ENCODE measurements around the gene NRG3.
A peak's percentile ranks its signal among the peaks of the same experiment; 100 is the strongest.

NRG3 gene

DNA sequence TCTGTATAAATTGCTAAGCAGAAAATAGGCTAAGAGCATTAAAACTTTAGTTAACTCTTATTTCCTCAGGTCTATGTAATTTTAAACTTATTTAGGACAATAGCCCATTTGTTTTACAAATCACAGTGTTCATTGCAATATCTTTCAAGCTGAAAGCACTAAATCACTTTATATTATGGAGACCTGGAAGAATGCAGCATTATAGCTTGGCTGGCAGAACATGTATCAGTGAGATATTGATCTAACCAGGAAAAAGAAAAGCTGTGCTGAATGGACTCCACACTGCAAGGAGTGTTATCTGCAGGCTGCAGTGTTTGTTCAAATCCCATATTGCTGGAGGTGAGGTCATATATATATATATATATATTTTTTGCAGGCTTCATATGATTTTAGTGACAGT, 517.5 kb downstream of the NRG3 start:
- H3K4me3 ChIP-seq (ENCODE audit: insufficient read length, low read depth): no peak overlapping the region
- H3K9ac ChIP-seq (ENCODE audit: insufficient read length, low read depth): no peak overlapping the region
- H3K27me3 ChIP-seq (ENCODE audit: insufficient read depth, insufficient read length): no peaks in the 10 kb centered on the region
- H3K9me3 ChIP-seq (ENCODE audit: insufficient read depth, low read length): no peaks in the 10 kb centered on the region
- H3K36me3 ChIP-seq (ENCODE audit: insufficient read depth, insufficient read length, low read length): no peaks in the 10 kb centered on the region
- TF ChIP-seq SUZ12 (IDR thresholded peaks at IDR 0.05; ENCODE audit: extremely low read depth, insufficient read depth, insufficient read length) (no peak), YY1 (IDR thresholded peaks at IDR 0.05; ENCODE audit: insufficient read depth, insufficient read length) (no peak), ZNF274 (IDR thresholded peaks at IDR 0.05; ENCODE audit: low read depth, low read length) (no peak)
- no peak for DNase-seq (ENCODE audit: low read depth, low spot score)
- H3K4me1 ChIP-seq (ENCODE audit: insufficient read depth, insufficient read length): no peaks in the 10 kb centered on the region

DNA sequence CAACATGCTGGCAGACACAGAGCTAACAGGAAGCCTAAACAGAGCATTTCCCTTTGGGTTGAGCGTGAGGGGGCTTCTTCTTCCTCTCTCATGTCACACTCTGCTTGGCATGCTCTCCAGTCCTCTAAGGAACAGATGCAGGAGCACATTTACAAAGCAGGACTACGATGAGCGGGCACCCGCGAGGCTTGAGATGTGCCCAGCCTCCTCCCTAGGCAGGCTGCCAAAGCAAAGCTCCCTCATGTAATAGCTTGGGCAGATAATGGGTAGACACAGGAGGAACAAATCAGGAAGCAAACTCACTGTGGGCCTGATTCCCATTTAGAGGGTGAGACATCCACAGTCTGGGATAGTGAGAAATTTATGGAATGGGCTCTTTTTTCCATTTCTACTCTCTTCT, 519.1 kb downstream of the NRG3 start:
- no peaks in the 10 kb centered on the region for H3K4me1 ChIP-seq (ENCODE audit: insufficient read depth, insufficient read length)
- H3K36me3 ChIP-seq (ENCODE audit: insufficient read depth, insufficient read length, low read length): no peaks in the 10 kb centered on the region
- H3K4me3 ChIP-seq (ENCODE audit: insufficient read length, low read depth): no peak overlapping the region
- H3K27me3 ChIP-seq (ENCODE audit: insufficient read depth, insufficient read length): no peaks in the 10 kb centered on the region
- H3K9ac ChIP-seq (ENCODE audit: insufficient read length, low read depth): no peak overlapping the region
- DNase-seq (ENCODE audit: low read depth, low spot score): no peak
- no peaks in the 10 kb centered on the region for H3K9me3 ChIP-seq (ENCODE audit: insufficient read depth, low read length)
- no peak for TF ChIP-seq ZNF274 (IDR thresholded peaks at IDR 0.05; ENCODE audit: low read depth, low read length)

DNA sequence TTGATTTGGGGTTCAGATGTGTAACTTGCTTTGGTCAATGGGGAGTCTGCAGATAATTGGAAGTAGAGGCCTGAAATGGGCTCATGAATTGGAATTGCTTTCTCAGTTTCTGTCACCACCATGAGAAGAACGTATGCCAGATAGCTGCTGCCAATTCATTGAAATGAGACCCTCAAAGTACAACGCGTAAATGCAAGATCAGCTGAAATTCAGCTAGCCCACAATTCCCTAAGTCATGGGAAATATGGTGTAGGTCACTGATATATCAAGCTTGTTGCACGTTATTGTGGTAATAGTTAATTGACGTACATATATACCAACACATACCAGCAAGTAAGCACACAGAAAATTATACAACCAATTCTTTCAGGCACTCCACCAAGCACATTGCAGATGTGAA, 520.0 kb downstream of the NRG3 start:
- Histone ChIP-seq H3K4me1 (ENCODE audit: insufficient read depth, insufficient read length) (no peaks in the 10 kb centered on the region), H3K9me3 (ENCODE audit: insufficient read depth, low read length) (no peaks in the 10 kb centered on the region)

DNA sequence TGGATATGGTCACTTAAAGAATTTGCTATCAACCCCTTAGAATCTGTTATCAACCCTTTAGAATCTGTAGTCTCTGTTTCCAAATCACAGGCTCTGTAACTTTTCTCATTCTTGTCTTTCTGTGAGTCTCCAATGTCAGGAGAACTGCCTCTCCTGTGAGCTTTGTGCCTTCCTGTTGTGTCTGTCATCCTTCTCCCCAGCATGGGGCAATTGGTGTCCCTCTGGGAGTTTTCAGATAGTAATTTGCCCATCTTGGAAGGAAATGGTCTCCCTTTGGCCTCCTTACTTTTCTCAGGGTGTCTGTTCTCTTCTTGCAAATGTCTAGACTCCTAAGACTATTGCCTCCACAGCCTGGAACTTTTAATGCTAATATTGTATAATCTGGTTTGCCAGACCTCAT, 521.9 kb downstream of the NRG3 start:
- DNase-seq (ENCODE audit: low read depth, low spot score): no peak
- Histone ChIP-seq H3K4me3 (ENCODE audit: insufficient read length, low read depth) (no peak overlapping the region), H3K9me3 (ENCODE audit: insufficient read depth, low read length) (no peaks in the 10 kb centered on the region), H3K9ac (ENCODE audit: insufficient read length, low read depth) (no peak overlapping the region), H3K4me1 (ENCODE audit: insufficient read depth, insufficient read length) (no peaks in the 10 kb centered on the region), H3K36me3 (ENCODE audit: insufficient read depth, insufficient read length, low read length) (no peaks in the 10 kb centered on the region), H3K27me3 (ENCODE audit: insufficient read depth, insufficient read length) (no peaks in the 10 kb centered on the region)
- no peak for TF ChIP-seq ZNF274 (IDR thresholded peaks at IDR 0.05; ENCODE audit: low read depth, low read length)
- no peak for TF ChIP-seq YY1 (IDR thresholded peaks at IDR 0.05; ENCODE audit: insufficient read depth, insufficient read length)
- no peak for TF ChIP-seq SUZ12 (IDR thresholded peaks at IDR 0.05; ENCODE audit: extremely low read depth, insufficient read depth, insufficient read length)

More for the DNA sequence above, 520.0 kb downstream of the NRG3 start:
- Histone ChIP-seq H3K9ac (ENCODE audit: insufficient read length, low read depth) (no peak overlapping the region), H3K27me3 (ENCODE audit: insufficient read depth, insufficient read length) (no peaks in the 10 kb centered on the region), H3K36me3 (ENCODE audit: insufficient read depth, insufficient read length, low read length) (no peaks in the 10 kb centered on the region), H3K4me3 (ENCODE audit: insufficient read length, low read depth) (no peak overlapping the region)
- TF ChIP-seq YY1 (IDR thresholded peaks at IDR 0.05; ENCODE audit: insufficient read depth, insufficient read length): no peak
- no peak for TF ChIP-seq ZNF274 (IDR thresholded peaks at IDR 0.05; ENCODE audit: low read depth, low read length)
- TF ChIP-seq SUZ12 (IDR thresholded peaks at IDR 0.05; ENCODE audit: extremely low read depth, insufficient read depth, insufficient read length): no peak
- DNase-seq (ENCODE audit: low read depth, low spot score): no peak

DNA sequence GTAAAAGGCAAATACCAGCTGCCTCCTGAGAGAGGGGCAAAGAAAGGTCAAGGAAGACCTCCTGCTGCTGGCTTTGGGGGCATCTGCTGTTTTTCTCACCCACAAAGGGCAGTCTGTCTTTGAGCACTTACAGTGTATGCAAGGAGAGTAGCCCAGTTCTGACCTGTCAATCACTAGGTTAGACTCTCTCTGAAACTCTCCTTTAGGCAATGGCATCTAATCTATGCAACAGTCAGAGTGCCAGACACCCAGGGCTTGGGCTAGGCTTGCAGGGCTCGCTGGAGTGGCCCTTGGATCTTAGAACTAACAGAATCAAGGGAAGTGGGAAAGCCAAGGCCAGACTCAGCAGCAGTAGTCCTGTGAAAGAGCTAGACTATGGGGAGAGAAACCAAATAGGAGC, 522.9 kb downstream of the NRG3 start:
- H3K9ac ChIP-seq (ENCODE audit: insufficient read length, low read depth): no peak overlapping the region
- no peak overlapping the region for H3K4me3 ChIP-seq (ENCODE audit: insufficient read length, low read depth)
- H3K9me3 ChIP-seq (ENCODE audit: insufficient read depth, low read length): no peaks in the 10 kb centered on the region
- peak; percentile 8 for DNase-seq (ENCODE audit: low read depth, low spot score)
- no peaks in the 10 kb centered on the region for H3K36me3 ChIP-seq (ENCODE audit: insufficient read depth, insufficient read length, low read length)
- H3K27me3 ChIP-seq (ENCODE audit: insufficient read depth, insufficient read length): no peaks in the 10 kb centered on the region
- TF ChIP-seq SUZ12 (IDR thresholded peaks at IDR 0.05; ENCODE audit: extremely low read depth, insufficient read depth, insufficient read length): no peak
- TF ChIP-seq YY1 (IDR thresholded peaks at IDR 0.05; ENCODE audit: insufficient read depth, insufficient read length): no peak
- no peak for TF ChIP-seq ZNF274 (IDR thresholded peaks at IDR 0.05; ENCODE audit: low read depth, low read length)
- H3K4me1 ChIP-seq (ENCODE audit: insufficient read depth, insufficient read length): no peaks in the 10 kb centered on the region

DNA sequence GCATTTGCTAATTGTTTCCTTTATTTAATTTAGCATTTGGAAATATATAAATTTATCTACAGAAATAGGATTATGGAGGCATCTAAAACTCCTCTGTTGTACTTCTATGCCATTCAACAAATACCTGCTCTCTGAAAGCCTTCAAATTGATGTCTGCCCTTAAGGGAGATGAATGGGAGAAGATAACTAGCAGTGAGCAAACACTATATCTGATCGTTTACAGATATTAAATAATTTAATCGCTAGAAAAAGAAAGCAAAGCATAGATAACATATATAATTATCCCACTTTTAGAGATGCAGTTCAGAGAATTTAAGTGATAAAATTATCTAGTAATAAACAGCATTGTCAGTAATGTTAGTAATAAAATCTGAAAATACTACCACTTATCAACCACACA, 524.9 kb downstream of the NRG3 start:
- no peaks in the 10 kb centered on the region for H3K9me3 ChIP-seq (ENCODE audit: insufficient read depth, low read length)
- no peak for DNase-seq (ENCODE audit: low read depth, low spot score)
- H3K36me3 ChIP-seq (ENCODE audit: insufficient read depth, insufficient read length, low read length): no peaks in the 10 kb centered on the region
- H3K27me3 ChIP-seq (ENCODE audit: insufficient read depth, insufficient read length): no peaks in the 10 kb centered on the region
- no peak overlapping the region for H3K4me3 ChIP-seq (ENCODE audit: insufficient read length, low read depth)
- H3K4me1 ChIP-seq (ENCODE audit: insufficient read depth, insufficient read length): no peaks in the 10 kb centered on the region
- H3K9ac ChIP-seq (ENCODE audit: insufficient read length, low read depth): no peak overlapping the region
- TF ChIP-seq YY1 (IDR thresholded peaks at IDR 0.05; ENCODE audit: insufficient read depth, insufficient read length) (no peak), SUZ12 (IDR thresholded peaks at IDR 0.05; ENCODE audit: extremely low read depth, insufficient read depth, insufficient read length) (no peak), ZNF274 (IDR thresholded peaks at IDR 0.05; ENCODE audit: low read depth, low read length) (no peak)

DNA sequence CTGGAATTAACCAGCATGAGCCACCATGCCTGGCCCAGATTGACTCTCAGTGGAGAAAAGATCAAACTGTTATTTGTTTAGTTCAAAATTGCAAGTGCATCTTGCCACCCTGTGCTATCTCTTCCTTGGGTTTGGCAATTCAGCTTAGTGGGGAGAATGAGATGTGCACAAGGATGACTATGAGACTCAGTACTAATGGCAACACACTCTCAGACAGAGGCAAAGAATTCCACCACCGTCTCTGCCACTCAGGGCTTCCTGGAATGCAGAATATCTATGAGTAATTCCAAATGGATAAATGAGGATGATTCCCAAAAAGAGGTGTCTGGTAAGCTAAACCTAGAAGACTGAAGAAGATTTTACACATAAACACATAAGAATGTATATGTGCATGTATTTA, 525.8 kb downstream of the NRG3 start:
- H3K36me3 ChIP-seq (ENCODE audit: insufficient read depth, insufficient read length, low read length): no peaks in the 10 kb centered on the region
- H3K27me3 ChIP-seq (ENCODE audit: insufficient read depth, insufficient read length): no peaks in the 10 kb centered on the region
- no peaks in the 10 kb centered on the region for H3K9me3 ChIP-seq (ENCODE audit: insufficient read depth, low read length)
- TF ChIP-seq ZNF274 (IDR thresholded peaks at IDR 0.05; ENCODE audit: low read depth, low read length) (no peak), SUZ12 (IDR thresholded peaks at IDR 0.05; ENCODE audit: extremely low read depth, insufficient read depth, insufficient read length) (no peak), YY1 (IDR thresholded peaks at IDR 0.05; ENCODE audit: insufficient read depth, insufficient read length) (no peak)
- no peaks in the 10 kb centered on the region for H3K4me1 ChIP-seq (ENCODE audit: insufficient read depth, insufficient read length)
- no peak for DNase-seq (ENCODE audit: low read depth, low spot score)
- H3K4me3 ChIP-seq (ENCODE audit: insufficient read length, low read depth): no peak overlapping the region
- H3K9ac ChIP-seq (ENCODE audit: insufficient read length, low read depth): no peak overlapping the region

DNA sequence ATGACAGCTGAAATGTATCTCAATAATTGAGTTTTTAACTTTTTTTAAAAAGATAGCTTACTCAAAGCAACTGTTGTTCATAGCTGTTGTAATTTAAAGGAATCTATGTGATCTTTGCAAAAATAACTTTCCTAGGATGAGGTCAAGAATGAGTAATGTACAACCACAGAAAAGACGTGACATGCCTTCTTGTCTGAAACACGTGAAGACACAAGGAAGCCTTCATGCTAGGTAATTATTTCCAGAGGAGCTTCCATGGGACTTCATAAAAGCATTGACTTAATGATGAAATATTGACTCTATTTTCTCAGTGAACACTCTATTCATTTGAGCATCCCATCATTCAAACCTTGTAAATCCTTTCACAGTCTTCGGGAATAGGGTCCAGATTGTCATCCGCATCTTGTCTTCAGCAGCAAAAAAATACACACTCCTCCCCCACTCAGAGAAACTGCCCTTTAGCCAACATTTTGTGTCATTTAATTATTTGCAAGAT, 528.0 kb downstream of the NRG3 start:
- H3K36me3 ChIP-seq (ENCODE audit: insufficient read depth, insufficient read length, low read length): no peaks in the 10 kb centered on the region
- H3K4me3 ChIP-seq (ENCODE audit: insufficient read length, low read depth): no peak overlapping the region
- no peaks in the 10 kb centered on the region for H3K27me3 ChIP-seq (ENCODE audit: insufficient read depth, insufficient read length)
- H3K4me1 ChIP-seq (ENCODE audit: insufficient read depth, insufficient read length): no peaks in the 10 kb centered on the region
- no peaks in the 10 kb centered on the region for H3K9me3 ChIP-seq (ENCODE audit: insufficient read depth, low read length)
- no peak overlapping the region for H3K9ac ChIP-seq (ENCODE audit: insufficient read length, low read depth)
- DNase-seq (ENCODE audit: low read depth, low spot score): no peak
- TF ChIP-seq ZNF274 (IDR thresholded peaks at IDR 0.05; ENCODE audit: low read depth, low read length) (no peak), YY1 (IDR thresholded peaks at IDR 0.05; ENCODE audit: insufficient read depth, insufficient read length) (no peak), SUZ12 (IDR thresholded peaks at IDR 0.05; ENCODE audit: extremely low read depth, insufficient read depth, insufficient read length) (no peak)

Measured in NT2/D1 (cell line).